ENCODE measurements around the gene LRRC71. TPM values are rescaled to one million over a fixed set of nuclear protein-coding genes. Genes with fewer than 3 reads are reported as not detected.

Gene LRRC71
- total RNA-seq, 3 donors from 2014 or later, result not detected

- H3K36me3 ChIP-seq (ENCODE audit: low read depth), result no peaks in the 10 kb centered on the region
- H3K9me3 ChIP-seq, result no peaks in the 10 kb centered on the region
- TF ChIP-seq CTCF (IDR thresholded peaks at IDR 0.05), result no peak
- ATAC-seq (no peak), DNase-seq (no peak)
- no peaks in the 10 kb centered on the region for H3K4me1 ChIP-seq (ENCODE audit: low read depth)
- intact Hi-C loops (cut with DNase I, micrococcal nuclease), result no loop called here
- H3K4me3 ChIP-seq, result no peak overlapping the region
These were observed 49.6 kb downstream of the LRRC71 start for GRCh38 chr1:156970017-156970416.

GRCh38 chr1:156973417-156973816 is 53.0 kb downstream of the LRRC71 start:
- intact Hi-C loops (cut with DNase I, micrococcal nuclease), result no loop called here
- Histone ChIP-seq H3K36me3 (ENCODE audit: low read depth) (peaks cover 14% of the 10 kb centered on the region), H3K4me3 (no peak overlapping the region), H3K4me1 (ENCODE audit: low read depth) (no peaks in the 10 kb centered on the region), H3K9me3 (no peaks in the 10 kb centered on the region)
- DNase-seq (no peak), ATAC-seq (no peak)
- no peak for TF ChIP-seq CTCF (IDR thresholded peaks at IDR 0.05)

GRCh38 chr1:156975084-156975483 is 54.7 kb downstream of the LRRC71 start:
- Histone ChIP-seq H3K4me1 (ENCODE audit: low read depth) (no peaks in the 10 kb centered on the region), H3K9me3 (no peaks in the 10 kb centered on the region), H3K4me3 (no peak overlapping the region), H3K36me3 (ENCODE audit: low read depth) (peaks cover 14% of the 10 kb centered on the region)
- ATAC-seq (no peak), DNase-seq (no peak)
- intact Hi-C loops (cut with DNase I, micrococcal nuclease), result no loop called here
- TF ChIP-seq CTCF (IDR thresholded peaks at IDR 0.05), result no peak

- no peak overlapping the region for H3K4me3 ChIP-seq
- no peaks in the 10 kb centered on the region for H3K9me3 ChIP-seq
- ATAC-seq, result no peak
- peaks cover 14% of the 10 kb centered on the region for H3K36me3 ChIP-seq (ENCODE audit: low read depth)
- TF ChIP-seq CTCF (IDR thresholded peaks at IDR 0.05), result no peak
- H3K4me1 ChIP-seq (ENCODE audit: low read depth), result no peaks in the 10 kb centered on the region
- DNase-seq, result no peak
- intact Hi-C loops (cut with DNase I, micrococcal nuclease), result no loop called here
These were observed 60.1 kb downstream of the LRRC71 start for GRCh38 chr1:156980551-156980950.

Small RNA genes lying within 50 kb of the gene (microRNA-seq; reads per million reads assigned to microRNA genes)
- gene MIR765, result 1.2 reads per million

Other genes starting within 250 kb of the LRRC71 start
- 10 to 100 TPM in 1 of 3 donors, 1 to 10 TPM in 2; 3.0 to 11.4 (median 6.4) TPM for gene NES, start 243.2 kb upstream of the LRRC71 start, total RNA-seq
- gene CRABP2, start 215.0 kb upstream of the LRRC71 start, total RNA-seq, result 1 to 10 TPM in 2 of 3 donors, under 1 TPM in 1; 0.38 to 2.2 (median 1.2) TPM
- gene METTL25B, start 192.2 kb upstream of the LRRC71 start, total RNA-seq, result 10 to 100 TPM; 35.1 to 58.6 (median 44.4) TPM
- 10 to 100 TPM; 27.8 to 33.0 (median 31.0) TPM for gene ISG20L2, start 191.9 kb upstream of the LRRC71 start, total RNA-seq
- gene MRPL24, start 179.5 kb upstream of the LRRC71 start, total RNA-seq, result 10 to 100 TPM; 50.1 to 61.7 (median 57.6) TPM
- gene HDGF, start 169.0 kb upstream of the LRRC71 start, total RNA-seq, result 100 to 1,000 TPM; 196 to 264 (median 221) TPM
- 10 to 100 TPM; 55.0 to 66.1 (median 59.2) TPM for gene PRCC, start 153.1 kb upstream of the LRRC71 start, total RNA-seq
- gene SH2D2A, start 103.8 kb upstream of the LRRC71 start, total RNA-seq, result 1 to 10 TPM; 2.9 to 3.3 (median 3.1) TPM
- under 1 TPM in 2 of 3 donors, not detected in 1; 0.06 to 0.09 TPM for gene INSRR, start 61.5 kb upstream of the LRRC71 start, total RNA-seq
- gene NTRK1, start 59.8 kb upstream of the LRRC71 start, total RNA-seq, result 1 to 10 TPM in 1 of 3 donors, under 1 TPM in 2; 0.67 to 1.3 (median 0.79) TPM
- gene PEAR1, start 26.9 kb upstream of the LRRC71 start, total RNA-seq, result 1 to 10 TPM; 2.3 to 7.2 (median 4.6) TPM
- 10 to 100 TPM; 47.7 to 75.1 (median 60.0) TPM for gene ARHGEF11, start 125.1 kb downstream of the LRRC71 start, total RNA-seq
- not detected for gene ETV3L, start 179.2 kb downstream of the LRRC71 start, total RNA-seq
- 10 to 100 TPM; 32.6 to 36.3 (median 35.9) TPM for gene ETV3, start 217.8 kb downstream of the LRRC71 start, total RNA-seq